Left lobe of liver (tissue), 2 donors: ENCODE data around the gene CGRRF1. TPM values are rescaled to one million over a fixed set of nuclear protein-coding genes. Genes with fewer than 3 reads are reported as not detected.

Source experiments
- ATAC-seq: fragments of 200-7000 bp; cut with Tn5 transposase; one replicate; pipeline ENCODE4 v1.9.1; 2020; ENCODE audit warnings: mild to moderate bottlenecking, moderate library complexity
- DNase-seq: peaks from one replicate; pipeline ENCODE4 v3.0.0-alpha.2; 2020; ENCODE audit warnings: low spot score
- total RNA-seq: library from RNA; stranded (reverse); gene quantifications from one replicate; pipeline ENCODE4 v1.2.1, GENCODE V29; 2021
- donor health status: DM: no; HTN: no; CAD: no; lungs with moderate emphysema.
- donor health status: DM: no; HTN: yes; CAD: no.

The CGRRF1 gene, protein sequence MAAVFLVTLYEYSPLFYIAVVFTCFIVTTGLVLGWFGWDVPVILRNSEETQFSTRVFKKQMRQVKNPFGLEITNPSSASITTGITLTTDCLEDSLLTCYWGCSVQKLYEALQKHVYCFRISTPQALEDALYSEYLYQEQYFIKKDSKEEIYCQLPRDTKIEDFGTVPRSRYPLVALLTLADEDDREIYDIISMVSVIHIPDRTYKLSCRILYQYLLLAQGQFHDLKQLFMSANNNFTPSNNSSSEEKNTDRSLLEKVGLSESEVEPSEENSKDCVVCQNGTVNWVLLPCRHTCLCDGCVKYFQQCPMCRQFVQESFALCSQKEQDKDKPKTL
- total RNA-seq, result 6.1 TPM

DNA sequence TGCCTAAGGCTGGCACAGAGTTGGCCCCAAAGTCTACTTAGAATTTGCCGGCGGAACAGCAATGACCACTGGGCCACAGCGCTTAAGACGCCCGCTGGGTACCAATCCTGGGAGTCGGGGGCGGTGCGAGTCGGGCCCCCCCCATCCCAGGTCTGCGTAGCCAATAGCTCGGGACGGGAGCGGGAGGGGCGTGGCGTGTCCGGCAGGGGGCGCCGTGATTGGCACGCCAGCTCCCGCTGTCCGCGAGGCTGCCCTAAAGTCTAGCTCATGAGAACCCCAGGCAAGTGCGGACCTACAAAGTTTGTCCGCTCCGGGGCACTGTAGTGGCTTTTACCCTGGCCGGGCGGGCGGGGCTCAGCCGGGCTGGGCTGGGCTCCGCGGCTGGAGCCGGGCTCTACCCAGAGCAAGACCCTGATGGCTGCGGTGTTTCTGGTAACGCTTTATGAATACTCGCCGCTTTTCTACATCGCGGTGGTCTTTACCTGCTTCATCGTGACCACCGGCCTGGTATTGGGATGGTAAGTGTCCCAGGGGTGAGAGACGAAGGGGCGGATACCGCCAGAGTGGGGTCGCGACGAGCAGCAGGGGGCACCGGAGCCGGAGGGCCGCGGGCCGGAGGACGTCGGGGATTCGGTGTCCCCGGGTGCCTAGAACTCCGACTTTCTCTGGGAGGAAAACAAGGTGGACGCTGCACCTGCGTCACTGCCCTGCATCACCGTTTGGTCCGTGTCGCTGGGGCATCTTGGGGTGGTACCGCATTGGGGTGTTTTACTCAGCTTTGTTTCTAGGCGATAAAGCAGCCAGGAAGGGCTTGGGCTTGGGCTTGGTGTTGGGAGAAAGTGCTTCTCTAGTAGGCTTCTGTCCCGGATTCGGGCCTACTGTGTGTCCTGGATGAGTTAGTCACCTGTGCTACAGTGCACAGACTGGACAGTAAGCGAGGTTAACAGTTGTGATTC lies at the start of gene CGRRF1:
CGRRF1 (plus strand) TSS at position 361 of the 956 bp plus-strand sequence; CDS start at position 415, 54 bp downstream.
- peak; percentile 99 for DNase-seq
- peak; percentile 98 for ATAC-seq

DNA sequence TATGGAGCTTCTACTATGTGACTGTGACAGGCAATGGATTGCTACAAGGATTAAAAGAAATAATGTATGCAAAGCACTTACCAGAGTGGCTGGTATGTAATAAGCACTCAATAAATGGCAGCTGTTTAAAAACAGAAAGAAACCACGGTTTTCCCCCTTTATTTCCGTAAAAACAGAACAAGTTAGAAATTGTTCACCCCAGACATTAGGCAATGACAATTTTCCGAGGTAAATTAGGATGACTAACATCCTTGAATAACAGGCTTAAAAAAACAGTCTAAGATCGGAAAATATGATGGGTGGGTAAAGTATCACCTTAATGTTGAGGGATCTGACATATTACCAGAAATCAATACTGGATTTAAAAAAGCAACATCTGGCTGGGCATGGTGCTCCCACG lies 47.7 kb upstream of the CGRRF1 start:
- DNase-seq (no peak), ATAC-seq (no peak)

GRCh38 chr14:54465654-54466053 lies 44.1 kb upstream of the CGRRF1 start:
- ATAC-seq (no peak), DNase-seq (no peak)

DNA sequence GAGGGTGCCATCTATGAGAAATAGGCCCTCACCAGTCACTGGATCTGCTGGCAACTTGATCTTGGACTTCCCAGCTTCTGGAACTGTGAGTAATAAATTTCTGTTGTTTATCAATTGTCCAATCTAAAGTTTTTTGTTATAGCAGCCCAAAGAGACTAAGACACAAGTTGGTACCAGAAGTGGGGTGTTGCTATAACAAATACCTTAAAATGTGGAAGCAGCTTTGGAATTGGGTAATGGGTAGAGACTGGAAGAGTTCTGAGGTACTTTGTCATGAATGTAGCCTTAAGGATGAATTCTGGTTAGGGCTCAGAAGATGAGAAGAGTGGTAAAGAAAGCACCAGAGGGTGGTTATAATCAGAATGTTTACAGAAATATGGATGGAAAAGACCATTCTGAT lies 42.4 kb upstream of the CGRRF1 start:
- DNase-seq (no peak), ATAC-seq (no peak)

GRCh38 chr14:54470701-54471100 lies 39.0 kb upstream of the CGRRF1 start:
- DNase-seq (no peak), ATAC-seq (no peak)

- peak; percentile 83 for ATAC-seq
- DNase-seq, result no peak
These were observed 38.1 kb upstream of the CGRRF1 start for GRCh38 chr14:54471641-54472040.

GRCh38 chr14:54472315-54472714 lies 37.4 kb upstream of the CGRRF1 start:
- ATAC-seq (no peak), DNase-seq (no peak)

- ATAC-seq (no peak), DNase-seq (no peak)
These were observed 35.4 kb upstream of the CGRRF1 start for GRCh38 chr14:54474232-54474793.

- DNase-seq (no peak), ATAC-seq (no peak)
These were observed 34.4 kb upstream of the CGRRF1 start for GRCh38 chr14:54475187-54475899.

GRCh38 chr14:54475911-54476310 lies 33.8 kb upstream of the CGRRF1 start:
- DNase-seq (no peak), ATAC-seq (no peak)

- no peak for DNase-seq
- ATAC-seq, result no peak
These were observed 31.0 kb upstream of the CGRRF1 start for GRCh38 chr14:54478636-54479215.

GRCh38 chr14:54480830-54481562 lies 28.7 kb upstream of the CGRRF1 start:
- no peak for DNase-seq
- no peak for ATAC-seq

GRCh38 chr14:54481695-54482094 lies 28.0 kb upstream of the CGRRF1 start:
- ATAC-seq (no peak), DNase-seq (no peak)

DNA sequence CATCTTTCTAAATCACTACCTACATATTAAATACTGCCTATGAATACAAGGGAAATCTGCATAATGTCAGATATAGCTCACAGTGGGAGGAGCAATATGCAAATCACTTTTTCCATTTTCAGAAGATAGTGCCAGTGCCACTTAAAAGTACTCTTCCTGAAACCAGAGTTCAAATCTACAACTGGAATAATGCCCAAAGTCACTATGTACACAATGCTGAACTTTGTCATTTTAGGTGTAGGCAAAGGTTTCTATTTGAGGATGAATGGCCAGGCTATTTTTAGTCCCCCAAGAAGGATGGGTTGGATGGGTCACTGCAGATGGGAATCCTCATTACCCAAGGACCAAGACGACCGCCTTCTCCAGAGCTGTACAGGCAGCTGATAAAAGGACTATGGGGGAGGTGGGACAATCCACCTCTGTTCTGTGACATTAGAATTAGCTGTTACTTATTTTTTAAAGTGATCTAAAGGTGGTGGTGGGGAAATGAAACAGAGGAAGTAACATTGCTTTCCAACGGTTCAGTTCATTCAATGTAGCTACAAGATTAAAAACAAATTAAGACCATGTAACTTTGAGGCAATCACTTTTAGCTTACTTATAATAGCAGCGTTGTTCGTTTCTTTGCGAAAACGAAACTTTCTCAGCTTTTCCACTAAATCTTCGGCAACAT lies 26.5 kb upstream of the CGRRF1 start:
- ATAC-seq, result peak; percentile 95
- DNase-seq, result no peak

GRCh38 chr14:54483846-54484245 lies 25.9 kb upstream of the CGRRF1 start:
- no peak for DNase-seq

GRCh38 chr14:54486685-54487084 lies 23.0 kb upstream of the CGRRF1 start:
- DNase-seq (no peak), ATAC-seq (no peak)

More at GRCh38 chr14:54483846-54484245, 25.9 kb upstream of the CGRRF1 start:
- ATAC-seq, result no peak

DNA sequence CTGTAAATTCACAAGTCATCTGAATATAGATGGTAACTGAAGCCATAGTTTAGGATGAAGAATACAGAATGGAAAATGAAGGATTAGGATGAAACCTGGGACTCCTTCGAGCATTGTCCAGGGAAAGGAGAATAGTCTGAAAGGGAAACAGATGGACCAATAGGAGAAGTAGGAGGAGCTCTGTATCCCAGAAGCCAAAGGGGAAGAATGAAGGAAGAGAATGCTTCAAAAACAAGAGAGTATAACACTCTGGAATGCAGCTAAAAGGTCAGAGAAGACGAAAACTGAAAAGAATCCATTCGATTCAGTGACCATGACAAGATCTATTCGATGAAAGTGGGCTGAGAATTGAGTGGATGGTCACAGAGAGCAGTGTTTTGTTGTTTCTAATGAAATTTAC lies 21.9 kb upstream of the CGRRF1 start:
- DNase-seq (no peak), ATAC-seq (no peak)

- ATAC-seq (peak; percentile 1), DNase-seq (no peak)
These were observed 21.4 kb upstream of the CGRRF1 start for GRCh38 chr14:54488318-54488645.

GRCh38 chr14:54488646-54489317 lies 20.9 kb upstream of the CGRRF1 start, which contains the start of gene GMFB:
Gene GMFB (minus strand): TSS chr14:54488980. CDS start chr14:54488927, 53 bp downstream.
- peak; percentile 93 for DNase-seq
- peak; percentile 96 for ATAC-seq
